Measurements from ENCODE around the gene CELF4.

- TF ChIP-seq, protein P1, sequence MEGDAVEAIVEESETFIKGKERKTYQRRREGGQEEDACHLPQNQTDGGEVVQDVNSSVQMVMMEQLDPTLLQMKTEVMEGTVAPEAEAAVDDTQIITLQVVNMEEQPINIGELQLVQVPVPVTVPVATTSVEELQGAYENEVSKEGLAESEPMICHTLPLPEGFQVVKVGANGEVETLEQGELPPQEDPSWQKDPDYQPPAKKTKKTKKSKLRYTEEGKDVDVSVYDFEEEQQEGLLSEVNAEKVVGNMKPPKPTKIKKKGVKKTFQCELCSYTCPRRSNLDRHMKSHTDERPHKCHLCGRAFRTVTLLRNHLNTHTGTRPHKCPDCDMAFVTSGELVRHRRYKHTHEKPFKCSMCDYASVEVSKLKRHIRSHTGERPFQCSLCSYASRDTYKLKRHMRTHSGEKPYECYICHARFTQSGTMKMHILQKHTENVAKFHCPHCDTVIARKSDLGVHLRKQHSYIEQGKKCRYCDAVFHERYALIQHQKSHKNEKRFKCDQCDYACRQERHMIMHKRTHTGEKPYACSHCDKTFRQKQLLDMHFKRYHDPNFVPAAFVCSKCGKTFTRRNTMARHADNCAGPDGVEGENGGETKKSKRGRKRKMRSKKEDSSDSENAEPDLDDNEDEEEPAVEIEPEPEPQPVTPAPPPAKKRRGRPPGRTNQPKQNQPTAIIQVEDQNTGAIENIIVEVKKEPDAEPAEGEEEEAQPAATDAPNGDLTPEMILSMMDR (IDR thresholded peaks at IDR 0.05) = no peak
- no peak for TF ChIP-seq POLR2AphosphoS5 (IDR thresholded peaks at IDR 0.05)
- TF ChIP-seq POLR2A (IDR thresholded peaks at IDR 0.05) = no peak
Observed at GRCh38 chr18:37339701-37340215, 225.8 kb downstream of the CELF4 start.
